Effector memory CD8-positive, alpha-beta T cell (primary cell): ENCODE data around the gene EPS8L1.
"Not testable (repeated sequence)": the region's sequence is repeated elsewhere in the genome, so short reads cannot be mapped to it uniquely, and the experiment has no call there.

Source experiments
- ATAC-seq: fragments of 150-1000 bp; cut with Tn5 transposase; replicated peaks from 2 replicates; pipeline ENCODE4 v1.10.0; 2021; ENCODE audit warnings: mild to moderate bottlenecking, moderate library complexity
- DNase-seq, 3 experiments: peaks; one replicate each; pipeline ENCODE4 v3.0.0; 2021
- H3K27ac Mint-ChIP-seq, 2 donors: one replicate each; pipeline ENCODE4 v1.8.0; 2022; ENCODE audit warnings: mild to moderate bottlenecking in 2 of 2, mixed read lengths in 2 of 2, moderate library complexity in 2 of 2
- H3K27me3 Mint-ChIP-seq, 2 donors: one replicate each; pipeline ENCODE4 v1.8.0; 2022; ENCODE audit warnings: mixed read lengths in 2 of 2
- H3K36me3 Mint-ChIP-seq: one replicate; pipeline ENCODE4 v1.8.0; 2022; ENCODE audit warnings: mild to moderate bottlenecking, moderate library complexity, mixed read lengths; ENCODE audit not compliant: insufficient read depth
- H3K4me1 Mint-ChIP-seq, 2 donors: one replicate each; pipeline ENCODE4 v1.8.0; 2022; ENCODE audit warnings: low read depth in 2 of 2, mixed read lengths in 2 of 2
- H3K4me3 Mint-ChIP-seq, 2 donors: one replicate each; pipeline ENCODE4 v1.8.0; 2022; ENCODE audit warnings: mild to moderate bottlenecking in 2 of 2, mixed read lengths in 2 of 2, moderate library complexity in 2 of 2
- H3K9me3 Mint-ChIP-seq, 2 donors: one replicate each; pipeline ENCODE4 v1.8.0; 2022; ENCODE audit warnings: mixed read lengths in 2 of 2

The EPS8L1 gene

GRCh38 chr19:55060287-55060686 lies 15.4 kb upstream of the EPS8L1 start:
- peak overlapping the region in 1 of 2 donors; percentile 47 for H3K27ac Mint-ChIP-seq
- not testable (repeated sequence) for H3K9me3 Mint-ChIP-seq, H3K4me1 Mint-ChIP-seq, ATAC-seq, H3K27me3 Mint-ChIP-seq, H3K4me3 Mint-ChIP-seq, DNase-seq
- peaks cover 35% of the 10 kb centered on the region for H3K36me3 Mint-ChIP-seq

- peaks cover 21 to 23% of the 10 kb centered on the region in 2 donors for H3K27me3 Mint-ChIP-seq
- H3K27ac Mint-ChIP-seq: peak within 1 kb of the TSS; percentile 57 to 84
Measured at GRCh38 chr19:55062735-55063491, 12.8 kb upstream of the EPS8L1 start, which contains the start of gene RDH13. Gene RDH13 (minus strand): TSS chr19:55063148. CDS start chr19:55063032, 116 bp downstream.

GRCh38 chr19:55063492-55063843 lies 12.2 kb upstream of the EPS8L1 start:
- H3K9me3 Mint-ChIP-seq: no peaks in the 10 kb centered on the region
- H3K4me3 Mint-ChIP-seq: peak overlapping the region; percentile 80 to 82
- ATAC-seq: no peak
- peaks cover 26 to 28% of the 10 kb centered on the region in 2 donors for H3K27me3 Mint-ChIP-seq
- H3K4me1 Mint-ChIP-seq: peaks cover 7 to 14% of the 10 kb centered on the region in 2 donors
- no peak for DNase-seq
- H3K27ac Mint-ChIP-seq: peak overlapping the region in 1 of 2 donors; percentile 84
- peaks cover 20% of the 10 kb centered on the region for H3K36me3 Mint-ChIP-seq

More at GRCh38 chr19:55062735-55063491, 12.8 kb upstream of the EPS8L1 start, which contains the start of gene RDH13:
- Mint-ChIP-seq H3K4me3 (peak within 1 kb of the TSS; percentile 80 to 82), H3K4me1 (peaks cover 7 to 14% of the 10 kb centered on the region in 2 donors), H3K9me3 (no peaks in the 10 kb centered on the region), H3K36me3 (peaks cover 18% of the 10 kb centered on the region)
- DNase-seq (peak; percentile 95 to 98 (median 98)), ATAC-seq (peak; percentile 98)

GRCh38 chr19:55065516-55065915 lies 10.2 kb upstream of the EPS8L1 start:
- not testable (repeated sequence) for H3K4me3 Mint-ChIP-seq, ATAC-seq, DNase-seq, H3K9me3 Mint-ChIP-seq, H3K27ac Mint-ChIP-seq
- H3K4me1 Mint-ChIP-seq: peaks cover 15 to 23% of the 10 kb centered on the region in 2 donors
- H3K36me3 Mint-ChIP-seq: peaks cover 12% of the 10 kb centered on the region
- peaks cover 42 to 49% of the 10 kb centered on the region in 2 donors for H3K27me3 Mint-ChIP-seq

GRCh38 chr19:55066107-55066709 lies 9.5 kb upstream of the EPS8L1 start:
- Mint-ChIP-seq H3K27ac (peak overlapping the region in 1 of 2 donors; percentile 8), H3K9me3 (no peaks in the 10 kb centered on the region), H3K36me3 (peaks cover 12% of the 10 kb centered on the region), H3K27me3 (peaks cover 47 to 56% of the 10 kb centered on the region in 2 donors), H3K4me3 (no peak overlapping the region), H3K4me1 (peaks cover 15 to 23% of the 10 kb centered on the region in 2 donors)
- ATAC-seq (no peak), DNase-seq (no peak)

- H3K9me3 Mint-ChIP-seq: no peaks in the 10 kb centered on the region
- peaks cover 9% of the 10 kb centered on the region for H3K36me3 Mint-ChIP-seq
- peaks cover 64 to 72% of the 10 kb centered on the region in 2 donors for H3K27me3 Mint-ChIP-seq
- H3K4me3 Mint-ChIP-seq: no peak overlapping the region
- peaks cover 12 to 18% of the 10 kb centered on the region in 2 donors for H3K4me1 Mint-ChIP-seq
- DNase-seq (no peak), ATAC-seq (no peak)
- H3K27ac Mint-ChIP-seq: no peak overlapping the region
Measured at GRCh38 chr19:55067869-55068268, 7.8 kb upstream of the EPS8L1 start.

- no peak for DNase-seq
- H3K4me3 Mint-ChIP-seq: peak overlapping the region; percentile 26 to 47
- peak; percentile 50 for ATAC-seq
- peaks cover 72 to 84% of the 10 kb centered on the region in 2 donors for H3K27me3 Mint-ChIP-seq
- H3K9me3 Mint-ChIP-seq: no peaks in the 10 kb centered on the region
- peaks cover 12 to 18% of the 10 kb centered on the region in 2 donors for H3K4me1 Mint-ChIP-seq
- peaks cover 2% of the 10 kb centered on the region for H3K36me3 Mint-ChIP-seq
- H3K27ac Mint-ChIP-seq: peak overlapping the region in 1 of 2 donors; percentile 25
Measured at GRCh38 chr19:55068950-55069864, 6.5 kb upstream of the EPS8L1 start.

GRCh38 chr19:55069865-55070197 lies 5.8 kb upstream of the EPS8L1 start:
- DNase-seq (no peak), ATAC-seq (no peak)
- Mint-ChIP-seq H3K4me1 (peaks cover 12 to 18% of the 10 kb centered on the region in 2 donors), H3K27me3 (peaks cover 76 to 90% of the 10 kb centered on the region in 2 donors), H3K9me3 (no peaks in the 10 kb centered on the region), H3K36me3 (peaks cover 2% of the 10 kb centered on the region), H3K4me3 (peak overlapping the region; percentile 26 to 47), H3K27ac (peak overlapping the region in 1 of 2 donors; percentile 25)

- H3K4me1 Mint-ChIP-seq: peaks cover 12 to 18% of the 10 kb centered on the region in 2 donors
- ATAC-seq: no peak
Measured at GRCh38 chr19:55070466-55071128, 5.1 kb upstream of the EPS8L1 start.

GRCh38 chr19:55071129-55071502 lies 4.6 kb upstream of the EPS8L1 start:
- ATAC-seq: no peak
- no peak for DNase-seq
- Mint-ChIP-seq H3K4me3 (no peak overlapping the region), H3K36me3 (peaks cover 2% of the 10 kb centered on the region), H3K9me3 (no peaks in the 10 kb centered on the region), H3K27ac (no peak overlapping the region), H3K27me3 (peaks cover 82 to 98% of the 10 kb centered on the region in 2 donors), H3K4me1 (peaks cover 12 to 18% of the 10 kb centered on the region in 2 donors)

More at GRCh38 chr19:55070466-55071128, 5.1 kb upstream of the EPS8L1 start:
- H3K9me3 Mint-ChIP-seq: no peaks in the 10 kb centered on the region
- H3K36me3 Mint-ChIP-seq: peaks cover 2% of the 10 kb centered on the region
- no peak overlapping the region for H3K4me3 Mint-ChIP-seq
- no peak overlapping the region for H3K27ac Mint-ChIP-seq
- no peak for DNase-seq
- H3K27me3 Mint-ChIP-seq: peaks cover 83 to 98% of the 10 kb centered on the region in 2 donors

GRCh38 chr19:55071913-55072312 lies 3.8 kb upstream of the EPS8L1 start:
- ATAC-seq (no peak), DNase-seq (no peak)
- peaks cover 80 to 98% of the 10 kb centered on the region in 2 donors for H3K27me3 Mint-ChIP-seq
- peaks cover 2% of the 10 kb centered on the region for H3K36me3 Mint-ChIP-seq
- H3K4me3 Mint-ChIP-seq: no peak overlapping the region
- H3K27ac Mint-ChIP-seq: no peak overlapping the region
- no peaks in the 10 kb centered on the region for H3K9me3 Mint-ChIP-seq
- H3K4me1 Mint-ChIP-seq: peaks cover 10 to 12% of the 10 kb centered on the region in 2 donors

GRCh38 chr19:55076321-55076720 lies 652 bp downstream of the EPS8L1 start:
- Mint-ChIP-seq H3K27ac (no peak overlapping the region), H3K4me3 (no peak overlapping the region), H3K9me3 (no peaks in the 10 kb centered on the region), H3K36me3 (peaks cover 9% of the 10 kb centered on the region), H3K4me1 (peaks cover 11 to 20% of the 10 kb centered on the region in 2 donors), H3K27me3 (peaks cover 52 to 86% of the 10 kb centered on the region in 2 donors)
- DNase-seq: no peak
- ATAC-seq: no peak
